Liver (tissue), 9 donors: ENCODE data around the gene ETV3. TPM values are rescaled to one million over a fixed set of nuclear protein-coding genes. Genes with fewer than 3 reads are reported as not detected.

Source experiments
- DNase-seq: peaks from one replicate; pipeline ENCODE4 v3.0.0-alpha.2; 2017; ENCODE audit warnings: low spot score
- H3K27ac ChIP-seq, 2 donors: one replicate each; pipeline ENCODE4 v1.7.0; 2013; ENCODE audit warnings: inconsistent platforms in 2 of 2, low read length in 2 of 2, control low read depth in 1 of 2, low read depth in 1 of 2, mild to moderate bottlenecking in 1 of 2
- H3K27me3 ChIP-seq, 4 donors: one replicate each; pipeline versions ENCODE4 v1.6.1 to v1.7.0; 2013; ENCODE audit warnings: low read length in 3 of 4, inconsistent platforms in 1 of 4, mild to moderate bottlenecking in 1 of 4, moderate library complexity in 1 of 4; ENCODE audit not compliant: control insufficient read depth in 4 of 4, insufficient read depth in 4 of 4
- H3K36me3 ChIP-seq, 4 donors: one replicate each; pipeline versions ENCODE4 v1.6.1 to v1.7.0; 2013; ENCODE audit warnings: low read length in 3 of 4, mild to moderate bottlenecking in 3 of 4, low read depth in 1 of 4, moderate library complexity in 1 of 4; ENCODE audit not compliant: control insufficient read depth in 4 of 4, insufficient read depth in 3 of 4
- H3K4me1 ChIP-seq, 4 donors: one replicate each; pipeline versions ENCODE4 v1.6.1 to v1.7.0; 2013; ENCODE audit warnings: low read length in 3 of 4, mild to moderate bottlenecking in 3 of 4, moderate library complexity in 1 of 4; ENCODE audit not compliant: control insufficient read depth in 4 of 4, insufficient read depth in 4 of 4
- H3K4me3 ChIP-seq, 3 donors: one replicate each; pipeline versions ENCODE4 v1.6.1 to v1.7.0; 2013; ENCODE audit warnings: low read length in 3 of 3, control low read depth in 1 of 3, low read depth in 1 of 3, mild to moderate bottlenecking in 1 of 3
- H3K9ac ChIP-seq, 2 donors: one replicate each; pipeline ENCODE4 v1.7.0; 2013; ENCODE audit warnings: low read length in 2 of 2, mild to moderate bottlenecking in 2 of 2, moderate library complexity in 2 of 2, control low read depth in 1 of 2, low read depth in 1 of 2
- H3K9me3 ChIP-seq, 4 donors: one replicate each; pipeline versions ENCODE4 v1.6.1 to v1.7.0; 2013; ENCODE audit warnings: low read length in 3 of 4; ENCODE audit not compliant: control insufficient read depth in 4 of 4
- EGR1 ChIP-seq, 2 donors: IDR thresholded peaks; 2 replicates each; pipeline ENCODE4 v1.6.1; 2016 to 2018; ENCODE audit warnings: antibody characterized with exemption in 2 of 2, low read depth in 2 of 2
- FOXA1 ChIP-seq: IDR thresholded peaks from 2 replicates; pipeline ENCODE4 v1.6.1; 2016; ENCODE audit warnings: antibody characterized with exemption
- FOXA2 ChIP-seq: IDR thresholded peaks from 2 replicates; pipeline ENCODE4 v1.6.1; 2016; ENCODE audit warnings: antibody characterized with exemption
- GABPA ChIP-seq, 2 donors: IDR thresholded peaks in 1 of 2; conservative IDR thresholded peaks in 1 of 2; 2 replicates each; pipeline ENCODE4 v1.6.1; 2016; ENCODE audit warnings: antibody characterized with exemption in 2 of 2, mild to moderate bottlenecking in 1 of 2, moderate library complexity in 1 of 2
- HNF4A ChIP-seq, 2 donors: conservative IDR thresholded peaks; 2 replicates each; pipeline ENCODE4 v1.6.1; 2016; ENCODE audit warnings: antibody characterized with exemption in 2 of 2, mild to moderate bottlenecking in 2 of 2
- HNF4G ChIP-seq: IDR thresholded peaks from 2 replicates; pipeline ENCODE4 v1.6.1; 2016; ENCODE audit warnings: antibody characterized with exemption
- JUND ChIP-seq, 2 donors: IDR thresholded peaks; 2 replicates each; pipeline ENCODE4 v1.6.1; 2016; ENCODE audit warnings: antibody characterized with exemption in 2 of 2
- NR2F2 ChIP-seq: IDR thresholded peaks from 2 replicates; pipeline ENCODE4 v1.6.1; 2016; ENCODE audit warnings: antibody characterized with exemption
- RAD21 ChIP-seq, 2 donors: IDR thresholded peaks; 2 replicates each; pipeline ENCODE4 v1.6.1; 2016; ENCODE audit warnings: antibody characterized with exemption in 2 of 2, mild to moderate bottlenecking in 2 of 2
- RXRA ChIP-seq, 2 donors: IDR thresholded peaks; 2 replicates each; pipeline ENCODE4 v1.6.1; 2017 to 2018; ENCODE audit warnings: antibody characterized with exemption in 2 of 2, mild to moderate bottlenecking in 1 of 2
- SP1 ChIP-seq: IDR thresholded peaks from 2 replicates; pipeline ENCODE4 v1.6.1; 2018; ENCODE audit warnings: antibody characterized with exemption, mild to moderate bottlenecking
- TAF1 ChIP-seq: conservative IDR thresholded peaks from 2 replicates; pipeline ENCODE4 v1.6.1; 2016; ENCODE audit warnings: antibody characterized with exemption, mild to moderate bottlenecking
- YY1 ChIP-seq: IDR thresholded peaks from 2 replicates; pipeline ENCODE4 v1.6.1; 2016; ENCODE audit warnings: antibody characterized with exemption, mild to moderate bottlenecking
- WGBS: extraction: QIAGEN DNeasy Blood & Tissue Kit; methylation state at CpG from one replicate; pipeline ENCODE4 v1.1.7; 2013; 5-methylcytosine and 5-hydroxymethylcytosine counted together
- polyA plus RNA-seq, 2 donors: library from polyadenylated mRNA; stranded (reverse) in 1 of 2; unstranded in 1 of 2; fragments of 200-250 nt in 1 of 2; fragments of >200 nt in 1 of 2; fragmentation: Nextera tagmentation in 1 of 2; extraction: Ambion mirVana in 1 of 2; gene quantifications; one replicate each; pipeline versions ENCODE4 v1.2.1 to v1.2.3, GENCODE V29; 2013 to 2015
- total RNA-seq, 2 donors: library from RNA; depleted of rRNA; stranded (reverse); fragments of >200 nt; gene quantifications; one replicate each; pipeline ENCODE4 v1.2.3, GENCODE V29; 2014
- TF ChIP-seq, protein P1 (sequence below): IDR thresholded peaks from 2 replicates; pipeline ENCODE4 v1.6.1; 2016; ENCODE audit warnings: antibody characterized with exemption
- TF ChIP-seq, protein P2 (sequence below): IDR thresholded peaks from 2 replicates; pipeline ENCODE4 v1.6.1; 2016; ENCODE audit warnings: antibody characterized with exemption
- TF ChIP-seq, protein P3 (sequence below): IDR thresholded peaks from 2 replicates; pipeline ENCODE4 v1.6.1; 2016; ENCODE audit warnings: antibody characterized with exemption
- TF ChIP-seq, protein P4 (sequence below): IDR thresholded peaks from 2 replicates; pipeline ENCODE4 v1.6.1; 2016; ENCODE audit warnings: antibody characterized with exemption, mild to moderate bottlenecking
- TF ChIP-seq, protein P5 (sequence below): fragments of 150-350 bp; IDR thresholded peaks from 2 replicates; pipeline ENCODE4 v1.5.1; 2017; ENCODE audit warnings: improper control_type of control experiment, low read depth, low read length; ENCODE audit not compliant: missing input control
- donor health status: healthy.
- donor health status: healthy.
- donor health status: healthy.
- donor health status: healthy.
- donor health status: healthy.

ETV3 gene
- total and polyA plus RNA-seq, 4 donors: 2.0 to 10.8 (median 5.3) TPM

DNA sequence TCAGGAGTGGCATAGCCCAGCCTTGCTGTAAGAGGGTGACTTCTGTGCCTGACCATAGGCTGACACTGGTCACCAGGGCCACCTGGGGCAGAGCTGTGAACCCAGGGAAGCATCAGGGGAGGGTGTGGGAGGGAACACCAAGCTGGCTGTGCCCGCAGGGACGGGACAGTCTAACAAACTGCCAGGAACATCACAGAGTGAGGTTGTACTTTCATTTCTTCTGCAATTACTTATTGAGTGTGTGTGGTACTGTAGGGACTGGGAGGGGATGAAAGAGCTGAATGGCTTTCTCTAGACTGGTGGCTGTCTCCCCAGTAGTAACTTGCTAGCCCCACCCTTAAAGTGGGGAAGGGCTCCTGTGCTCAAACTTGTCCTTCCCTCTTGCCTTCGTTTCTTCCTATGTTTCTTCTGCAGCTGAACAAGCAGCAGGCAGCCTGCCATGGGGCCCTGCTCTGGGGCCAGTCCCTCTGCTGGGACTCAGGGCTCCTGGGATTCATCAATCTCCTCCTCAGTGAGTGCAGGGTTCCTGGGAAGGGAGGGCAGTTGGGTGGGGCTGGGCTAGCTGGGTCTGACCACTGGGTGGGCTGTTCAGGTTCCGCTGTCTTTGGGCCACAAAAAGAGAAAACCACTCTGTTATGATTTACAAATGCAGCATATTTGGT, 39.7 kb upstream of the ETV3 start:
- no peaks in the 10 kb centered on the region for H3K27me3 ChIP-seq
- H3K27ac ChIP-seq: no peak overlapping the region
- DNase-seq: no peak
- TF ChIP-seq TAF1: no peak
- TF ChIP-seq RXRA (IDR thresholded peaks at IDR 0.05): no peak
- no peak for TF ChIP-seq HNF4G
- TF ChIP-seq YY1: no peak
- TF ChIP-seq SP1: no peak
- TF ChIP-seq, protein P1, sequence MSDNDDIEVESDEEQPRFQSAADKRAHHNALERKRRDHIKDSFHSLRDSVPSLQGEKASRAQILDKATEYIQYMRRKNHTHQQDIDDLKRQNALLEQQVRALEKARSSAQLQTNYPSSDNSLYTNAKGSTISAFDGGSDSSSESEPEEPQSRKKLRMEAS: no peak
- no peak for TF ChIP-seq EGR1 (IDR thresholded peaks at IDR 0.05; ENCODE audit: low read depth in 2 of 2)
- TF ChIP-seq FOXA2: no peak
- no peaks in the 10 kb centered on the region for H3K36me3 ChIP-seq
- no peaks in the 10 kb centered on the region for H3K9me3 ChIP-seq
- no peak overlapping the region for H3K4me3 ChIP-seq
- H3K9ac ChIP-seq: no peak overlapping the region
- peaks cover 0 to 4% (median 1%) of the 10 kb centered on the region in 4 donors for H3K4me1 ChIP-seq
- WGBS: 79% methylated on average over 4 of the region's 4 CpGs

DNA sequence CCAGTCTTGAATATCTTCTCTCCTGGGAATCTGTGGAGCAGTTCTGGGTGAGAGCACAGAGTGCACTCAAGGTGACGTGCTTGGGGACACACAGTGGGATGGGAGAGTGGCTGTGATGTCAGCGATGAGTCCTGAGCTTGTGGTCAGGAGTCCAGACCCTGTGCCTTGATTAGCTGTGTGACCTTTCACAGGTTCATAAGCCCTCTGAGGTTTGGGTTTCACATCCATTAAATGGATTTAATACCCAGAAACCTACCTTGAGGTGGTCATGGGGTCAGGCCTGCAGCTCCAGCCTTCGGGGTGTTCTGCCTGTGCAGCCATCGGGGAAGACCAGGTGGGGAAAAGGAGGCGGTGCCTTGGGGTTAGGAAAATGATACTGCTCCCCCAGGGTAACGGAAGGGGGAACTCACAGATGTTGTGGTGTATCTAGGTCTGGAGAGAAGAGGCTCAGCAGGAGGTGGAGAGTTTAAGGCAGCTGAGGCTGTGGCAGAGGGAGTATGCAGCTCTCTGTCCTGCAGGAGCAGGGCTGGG, 38.5 kb upstream of the ETV3 start:
- no peak for DNase-seq
- Histone ChIP-seq H3K9me3 (no peaks in the 10 kb centered on the region), H3K4me1 (peaks cover 0 to 2% (median under 1%) of the 10 kb centered on the region in 4 donors), H3K36me3 (no peaks in the 10 kb centered on the region), H3K27ac (no peak overlapping the region), H3K4me3 (no peak overlapping the region), H3K27me3 (no peaks in the 10 kb centered on the region), H3K9ac (no peak overlapping the region)
- TF ChIP-seq HNF4G (no peak), FOXA2 (no peak), HNF4A (conservative IDR thresholded peaks at IDR 0.05) (no peak), TAF1 (no peak), YY1 (no peak), GABPA (IDR thresholded peaks at IDR 0.05 in 1 of 2, conservative IDR thresholded peaks at IDR 0.05 in 1 of 2) (no peak), RAD21 (IDR thresholded peaks at IDR 0.05) (no peak), EGR1 (IDR thresholded peaks at IDR 0.05; ENCODE audit: low read depth in 2 of 2) (no peak), SP1 (no peak), RXRA (IDR thresholded peaks at IDR 0.05) (no peak), NR2F2 (no peak), JUND (IDR thresholded peaks at IDR 0.05) (no peak), FOXA1 (no peak)
- TF ChIP-seq, protein P2, sequence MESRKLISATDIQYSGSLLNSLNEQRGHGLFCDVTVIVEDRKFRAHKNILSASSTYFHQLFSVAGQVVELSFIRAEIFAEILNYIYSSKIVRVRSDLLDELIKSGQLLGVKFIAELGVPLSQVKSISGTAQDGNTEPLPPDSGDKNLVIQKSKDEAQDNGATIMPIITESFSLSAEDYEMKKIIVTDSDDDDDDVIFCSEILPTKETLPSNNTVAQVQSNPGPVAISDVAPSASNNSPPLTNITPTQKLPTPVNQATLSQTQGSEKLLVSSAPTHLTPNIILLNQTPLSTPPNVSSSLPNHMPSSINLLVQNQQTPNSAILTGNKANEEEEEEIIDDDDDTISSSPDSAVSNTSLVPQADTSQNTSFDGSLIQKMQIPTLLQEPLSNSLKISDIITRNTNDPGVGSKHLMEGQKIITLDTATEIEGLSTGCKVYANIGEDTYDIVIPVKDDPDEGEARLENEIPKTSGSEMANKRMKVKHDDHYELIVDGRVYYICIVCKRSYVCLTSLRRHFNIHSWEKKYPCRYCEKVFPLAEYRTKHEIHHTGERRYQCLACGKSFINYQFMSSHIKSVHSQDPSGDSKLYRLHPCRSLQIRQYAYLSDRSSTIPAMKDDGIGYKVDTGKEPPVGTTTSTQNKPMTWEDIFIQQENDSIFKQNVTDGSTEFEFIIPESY: no peak
- TF ChIP-seq, protein P3, sequence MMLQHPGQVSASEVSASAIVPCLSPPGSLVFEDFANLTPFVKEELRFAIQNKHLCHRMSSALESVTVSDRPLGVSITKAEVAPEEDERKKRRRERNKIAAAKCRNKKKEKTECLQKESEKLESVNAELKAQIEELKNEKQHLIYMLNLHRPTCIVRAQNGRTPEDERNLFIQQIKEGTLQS: no peak
- TF ChIP-seq, protein P4, sequence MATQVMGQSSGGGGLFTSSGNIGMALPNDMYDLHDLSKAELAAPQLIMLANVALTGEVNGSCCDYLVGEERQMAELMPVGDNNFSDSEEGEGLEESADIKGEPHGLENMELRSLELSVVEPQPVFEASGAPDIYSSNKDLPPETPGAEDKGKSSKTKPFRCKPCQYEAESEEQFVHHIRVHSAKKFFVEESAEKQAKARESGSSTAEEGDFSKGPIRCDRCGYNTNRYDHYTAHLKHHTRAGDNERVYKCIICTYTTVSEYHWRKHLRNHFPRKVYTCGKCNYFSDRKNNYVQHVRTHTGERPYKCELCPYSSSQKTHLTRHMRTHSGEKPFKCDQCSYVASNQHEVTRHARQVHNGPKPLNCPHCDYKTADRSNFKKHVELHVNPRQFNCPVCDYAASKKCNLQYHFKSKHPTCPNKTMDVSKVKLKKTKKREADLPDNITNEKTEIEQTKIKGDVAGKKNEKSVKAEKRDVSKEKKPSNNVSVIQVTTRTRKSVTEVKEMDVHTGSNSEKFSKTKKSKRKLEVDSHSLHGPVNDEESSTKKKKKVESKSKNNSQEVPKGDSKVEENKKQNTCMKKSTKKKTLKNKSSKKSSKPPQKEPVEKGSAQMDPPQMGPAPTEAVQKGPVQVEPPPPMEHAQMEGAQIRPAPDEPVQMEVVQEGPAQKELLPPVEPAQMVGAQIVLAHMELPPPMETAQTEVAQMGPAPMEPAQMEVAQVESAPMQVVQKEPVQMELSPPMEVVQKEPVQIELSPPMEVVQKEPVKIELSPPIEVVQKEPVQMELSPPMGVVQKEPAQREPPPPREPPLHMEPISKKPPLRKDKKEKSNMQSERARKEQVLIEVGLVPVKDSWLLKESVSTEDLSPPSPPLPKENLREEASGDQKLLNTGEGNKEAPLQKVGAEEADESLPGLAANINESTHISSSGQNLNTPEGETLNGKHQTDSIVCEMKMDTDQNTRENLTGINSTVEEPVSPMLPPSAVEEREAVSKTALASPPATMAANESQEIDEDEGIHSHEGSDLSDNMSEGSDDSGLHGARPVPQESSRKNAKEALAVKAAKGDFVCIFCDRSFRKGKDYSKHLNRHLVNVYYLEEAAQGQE: no peak
- TF ChIP-seq, protein P5, sequence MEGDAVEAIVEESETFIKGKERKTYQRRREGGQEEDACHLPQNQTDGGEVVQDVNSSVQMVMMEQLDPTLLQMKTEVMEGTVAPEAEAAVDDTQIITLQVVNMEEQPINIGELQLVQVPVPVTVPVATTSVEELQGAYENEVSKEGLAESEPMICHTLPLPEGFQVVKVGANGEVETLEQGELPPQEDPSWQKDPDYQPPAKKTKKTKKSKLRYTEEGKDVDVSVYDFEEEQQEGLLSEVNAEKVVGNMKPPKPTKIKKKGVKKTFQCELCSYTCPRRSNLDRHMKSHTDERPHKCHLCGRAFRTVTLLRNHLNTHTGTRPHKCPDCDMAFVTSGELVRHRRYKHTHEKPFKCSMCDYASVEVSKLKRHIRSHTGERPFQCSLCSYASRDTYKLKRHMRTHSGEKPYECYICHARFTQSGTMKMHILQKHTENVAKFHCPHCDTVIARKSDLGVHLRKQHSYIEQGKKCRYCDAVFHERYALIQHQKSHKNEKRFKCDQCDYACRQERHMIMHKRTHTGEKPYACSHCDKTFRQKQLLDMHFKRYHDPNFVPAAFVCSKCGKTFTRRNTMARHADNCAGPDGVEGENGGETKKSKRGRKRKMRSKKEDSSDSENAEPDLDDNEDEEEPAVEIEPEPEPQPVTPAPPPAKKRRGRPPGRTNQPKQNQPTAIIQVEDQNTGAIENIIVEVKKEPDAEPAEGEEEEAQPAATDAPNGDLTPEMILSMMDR: no peak
- TF ChIP-seq, protein P1: no peak
- WGBS: 88% methylated on average over 6 of the region's 6 CpGs
